Measurements from ENCODE around the gene SSPN. TPM values are rescaled to one million over a fixed set of nuclear protein-coding genes. Genes with fewer than 3 reads are reported as not detected.

Gene SSPN
- total and polyA plus RNA-seq, 2 experiments from 2014 or later: 1.1 to 2.3 TPM

DNA sequence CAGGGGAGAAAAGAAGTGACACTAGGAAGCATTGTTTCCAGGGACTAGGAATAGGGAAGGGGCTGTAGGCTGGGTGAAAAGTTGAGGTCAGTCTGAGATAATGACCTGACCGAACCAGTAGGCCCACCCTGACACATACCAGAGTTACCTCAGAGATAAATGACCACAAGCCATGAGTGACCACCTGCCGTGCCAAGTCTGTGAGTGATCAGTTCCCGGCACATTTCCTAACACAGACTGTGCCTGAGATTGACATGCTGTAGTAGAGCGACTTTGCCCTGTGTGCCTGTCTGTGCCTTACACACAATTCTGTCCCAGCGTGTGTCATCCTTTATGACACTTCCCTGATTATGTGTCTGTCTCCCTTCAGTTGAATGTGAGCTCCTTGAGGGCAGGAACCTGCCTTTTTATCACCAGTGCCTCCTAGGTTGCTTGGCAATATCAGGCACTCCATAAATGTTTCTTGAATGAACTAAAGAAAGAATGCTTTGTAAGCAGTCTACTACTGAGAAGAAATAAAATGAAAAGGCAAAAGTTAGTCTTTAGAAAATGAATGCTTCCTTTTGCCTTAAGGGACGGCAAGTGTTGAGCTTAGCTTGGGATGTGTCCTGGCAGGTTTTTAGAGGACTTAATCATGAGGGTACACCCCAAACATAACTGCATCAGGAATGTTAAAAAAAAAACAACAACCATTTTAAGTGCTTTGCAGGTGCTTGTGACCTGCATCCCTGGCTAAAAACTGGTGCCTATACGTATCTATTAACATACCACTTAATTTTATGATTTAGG lies 9.6 kb upstream of the SSPN start:
- no peaks in the 10 kb centered on the region for H4K20me1 ChIP-seq (replicated peaks; ENCODE audit: insufficient read depth)
- no peaks in the 10 kb centered on the region for H3K4me1 ChIP-seq (ENCODE audit: insufficient read depth)
- no peak overlapping the region for H3K4me2 ChIP-seq
- Mint-ChIP-seq H3K27me3 (ENCODE audit: insufficient read depth, low read depth, poor library complexity) (no peaks in the 10 kb centered on the region), H3K4me3 (no peak overlapping the region), H3K4me1 (peaks cover 6% of the 10 kb centered on the region; the same call in 2 of the 3 replicates), H3K9me3 (no peaks in the 10 kb centered on the region), H3K27ac (no peak overlapping the region; the same call in 1 of the 2 replicates), H3K36me3 (ENCODE audit: low read depth) (no peaks in the 10 kb centered on the region)
- H2AFZ ChIP-seq: no peak overlapping the region
- H3K27ac ChIP-seq (ENCODE audit: low read depth): no peak overlapping the region
- no peak overlapping the region for H3K4me3 ChIP-seq
- no peaks in the 10 kb centered on the region for H3F3A ChIP-seq (replicated peaks; ENCODE audit: low read depth)
- H3K9me2 ChIP-seq (ENCODE audit: insufficient read depth): no peaks in the 10 kb centered on the region
- H3K27me3 ChIP-seq (ENCODE audit: insufficient read depth): no peaks in the 10 kb centered on the region
- peak; percentile 18 for DNase-seq (ENCODE audit: low spot score)
- no peaks in the 10 kb centered on the region for H3K36me3 ChIP-seq (ENCODE audit: insufficient read depth)
- ATAC-seq: no peak; the same call in 2 of the 3 replicates
- no peaks in the 10 kb centered on the region for H3K79me2 ChIP-seq (replicated peaks; ENCODE audit: insufficient read depth)
- TF ChIP-seq JUNB (IDR thresholded peaks at IDR 0.05; ENCODE audit: unreplicated experiment): no peak
- no peak for TF ChIP-seq NANOG (IDR thresholded peaks at IDR 0.05; ENCODE audit: borderline replicate concordance)
- TF ChIP-seq EZH2 (IDR thresholded peaks at IDR 0.05; ENCODE audit: low read depth, unreplicated experiment): no peak
- TF ChIP-seq, protein P1, sequence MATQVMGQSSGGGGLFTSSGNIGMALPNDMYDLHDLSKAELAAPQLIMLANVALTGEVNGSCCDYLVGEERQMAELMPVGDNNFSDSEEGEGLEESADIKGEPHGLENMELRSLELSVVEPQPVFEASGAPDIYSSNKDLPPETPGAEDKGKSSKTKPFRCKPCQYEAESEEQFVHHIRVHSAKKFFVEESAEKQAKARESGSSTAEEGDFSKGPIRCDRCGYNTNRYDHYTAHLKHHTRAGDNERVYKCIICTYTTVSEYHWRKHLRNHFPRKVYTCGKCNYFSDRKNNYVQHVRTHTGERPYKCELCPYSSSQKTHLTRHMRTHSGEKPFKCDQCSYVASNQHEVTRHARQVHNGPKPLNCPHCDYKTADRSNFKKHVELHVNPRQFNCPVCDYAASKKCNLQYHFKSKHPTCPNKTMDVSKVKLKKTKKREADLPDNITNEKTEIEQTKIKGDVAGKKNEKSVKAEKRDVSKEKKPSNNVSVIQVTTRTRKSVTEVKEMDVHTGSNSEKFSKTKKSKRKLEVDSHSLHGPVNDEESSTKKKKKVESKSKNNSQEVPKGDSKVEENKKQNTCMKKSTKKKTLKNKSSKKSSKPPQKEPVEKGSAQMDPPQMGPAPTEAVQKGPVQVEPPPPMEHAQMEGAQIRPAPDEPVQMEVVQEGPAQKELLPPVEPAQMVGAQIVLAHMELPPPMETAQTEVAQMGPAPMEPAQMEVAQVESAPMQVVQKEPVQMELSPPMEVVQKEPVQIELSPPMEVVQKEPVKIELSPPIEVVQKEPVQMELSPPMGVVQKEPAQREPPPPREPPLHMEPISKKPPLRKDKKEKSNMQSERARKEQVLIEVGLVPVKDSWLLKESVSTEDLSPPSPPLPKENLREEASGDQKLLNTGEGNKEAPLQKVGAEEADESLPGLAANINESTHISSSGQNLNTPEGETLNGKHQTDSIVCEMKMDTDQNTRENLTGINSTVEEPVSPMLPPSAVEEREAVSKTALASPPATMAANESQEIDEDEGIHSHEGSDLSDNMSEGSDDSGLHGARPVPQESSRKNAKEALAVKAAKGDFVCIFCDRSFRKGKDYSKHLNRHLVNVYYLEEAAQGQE (IDR thresholded peaks at IDR 0.05; ENCODE audit: unreplicated experiment): no peak
- TF ChIP-seq, protein P2, sequence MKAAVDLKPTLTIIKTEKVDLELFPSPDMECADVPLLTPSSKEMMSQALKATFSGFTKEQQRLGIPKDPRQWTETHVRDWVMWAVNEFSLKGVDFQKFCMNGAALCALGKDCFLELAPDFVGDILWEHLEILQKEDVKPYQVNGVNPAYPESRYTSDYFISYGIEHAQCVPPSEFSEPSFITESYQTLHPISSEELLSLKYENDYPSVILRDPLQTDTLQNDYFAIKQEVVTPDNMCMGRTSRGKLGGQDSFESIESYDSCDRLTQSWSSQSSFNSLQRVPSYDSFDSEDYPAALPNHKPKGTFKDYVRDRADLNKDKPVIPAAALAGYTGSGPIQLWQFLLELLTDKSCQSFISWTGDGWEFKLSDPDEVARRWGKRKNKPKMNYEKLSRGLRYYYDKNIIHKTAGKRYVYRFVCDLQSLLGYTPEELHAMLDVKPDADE (IDR thresholded peaks at IDR 0.05): no peak
- no peak for TF ChIP-seq EZH2phosphoT487 (IDR thresholded peaks at IDR 0.05; ENCODE audit: unreplicated experiment)
- TF ChIP-seq POLR2AphosphoS5 (IDR thresholded peaks at IDR 0.05; ENCODE audit: low read depth): no peak
- no peak for TF ChIP-seq ZNF114 (CRISPR knock-in tag; IDR thresholded peaks at IDR 0.05)
- TF ChIP-seq, protein P3, sequence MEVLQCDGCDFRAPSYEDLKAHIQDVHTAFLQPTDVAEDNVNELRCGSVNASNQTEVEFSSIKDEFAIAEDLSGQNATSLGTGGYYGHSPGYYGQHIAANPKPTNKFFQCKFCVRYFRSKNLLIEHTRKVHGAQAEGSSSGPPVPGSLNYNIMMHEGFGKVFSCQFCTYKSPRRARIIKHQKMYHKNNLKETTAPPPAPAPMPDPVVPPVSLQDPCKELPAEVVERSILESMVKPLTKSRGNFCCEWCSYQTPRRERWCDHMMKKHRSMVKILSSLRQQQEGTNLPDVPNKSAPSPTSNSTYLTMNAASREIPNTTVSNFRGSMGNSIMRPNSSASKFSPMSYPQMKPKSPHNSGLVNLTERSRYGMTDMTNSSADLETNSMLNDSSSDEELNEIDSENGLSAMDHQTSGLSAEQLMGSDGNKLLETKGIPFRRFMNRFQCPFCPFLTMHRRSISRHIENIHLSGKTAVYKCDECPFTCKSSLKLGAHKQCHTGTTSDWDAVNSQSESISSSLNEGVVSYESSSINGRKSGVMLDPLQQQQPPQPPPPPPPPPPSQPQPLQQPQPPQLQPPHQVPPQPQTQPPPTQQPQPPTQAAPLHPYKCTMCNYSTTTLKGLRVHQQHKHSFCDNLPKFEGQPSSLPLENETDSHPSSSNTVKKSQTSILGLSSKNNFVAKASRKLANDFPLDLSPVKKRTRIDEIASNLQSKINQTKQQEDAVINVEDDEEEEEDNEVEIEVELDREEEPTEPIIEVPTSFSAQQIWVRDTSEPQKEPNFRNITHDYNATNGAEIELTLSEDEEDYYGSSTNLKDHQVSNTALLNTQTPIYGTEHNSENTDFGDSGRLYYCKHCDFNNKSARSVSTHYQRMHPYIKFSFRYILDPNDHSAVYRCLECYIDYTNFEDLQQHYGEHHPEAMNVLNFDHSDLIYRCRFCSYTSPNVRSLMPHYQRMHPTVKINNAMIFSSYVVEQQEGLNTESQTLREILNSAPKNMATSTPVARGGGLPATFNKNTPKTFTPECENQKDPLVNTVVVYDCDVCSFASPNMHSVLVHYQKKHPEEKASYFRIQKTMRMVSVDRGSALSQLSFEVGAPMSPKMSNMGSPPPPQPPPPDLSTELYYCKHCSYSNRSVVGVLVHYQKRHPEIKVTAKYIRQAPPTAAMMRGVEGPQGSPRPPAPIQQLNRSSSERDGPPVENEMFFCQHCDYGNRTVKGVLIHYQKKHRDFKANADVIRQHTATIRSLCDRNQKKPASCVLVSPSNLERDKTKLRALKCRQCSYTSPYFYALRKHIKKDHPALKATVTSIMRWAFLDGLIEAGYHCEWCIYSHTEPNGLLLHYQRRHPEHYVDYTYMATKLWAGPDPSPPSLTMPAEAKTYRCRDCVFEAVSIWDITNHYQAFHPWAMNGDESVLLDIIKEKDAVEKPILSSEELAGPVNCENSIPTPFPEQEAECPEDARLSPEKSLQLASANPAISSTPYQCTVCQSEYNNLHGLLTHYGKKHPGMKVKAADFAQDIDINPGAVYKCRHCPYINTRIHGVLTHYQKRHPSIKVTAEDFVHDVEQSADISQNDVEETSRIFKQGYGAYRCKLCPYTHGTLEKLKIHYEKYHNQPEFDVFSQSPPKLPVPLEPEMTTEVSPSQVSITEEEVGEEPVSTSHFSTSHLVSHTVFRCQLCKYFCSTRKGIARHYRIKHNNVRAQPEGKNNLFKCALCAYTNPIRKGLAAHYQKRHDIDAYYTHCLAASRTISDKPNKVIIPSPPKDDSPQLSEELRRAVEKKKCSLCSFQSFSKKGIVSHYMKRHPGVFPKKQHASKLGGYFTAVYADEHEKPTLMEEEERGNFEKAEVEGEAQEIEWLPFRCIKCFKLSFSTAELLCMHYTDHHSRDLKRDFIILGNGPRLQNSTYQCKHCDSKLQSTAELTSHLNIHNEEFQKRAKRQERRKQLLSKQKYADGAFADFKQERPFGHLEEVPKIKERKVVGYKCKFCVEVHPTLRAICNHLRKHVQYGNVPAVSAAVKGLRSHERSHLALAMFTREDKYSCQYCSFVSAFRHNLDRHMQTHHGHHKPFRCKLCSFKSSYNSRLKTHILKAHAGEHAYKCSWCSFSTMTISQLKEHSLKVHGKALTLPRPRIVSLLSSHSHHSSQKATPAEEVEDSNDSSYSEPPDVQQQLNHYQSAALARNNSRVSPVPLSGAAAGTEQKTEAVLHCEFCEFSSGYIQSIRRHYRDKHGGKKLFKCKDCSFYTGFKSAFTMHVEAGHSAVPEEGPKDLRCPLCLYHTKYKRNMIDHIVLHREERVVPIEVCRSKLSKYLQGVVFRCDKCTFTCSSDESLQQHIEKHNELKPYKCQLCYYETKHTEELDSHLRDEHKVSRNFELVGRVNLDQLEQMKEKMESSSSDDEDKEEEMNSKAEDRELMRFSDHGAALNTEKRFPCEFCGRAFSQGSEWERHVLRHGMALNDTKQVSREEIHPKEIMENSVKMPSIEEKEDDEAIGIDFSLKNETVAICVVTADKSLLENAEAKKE (CRISPR knock-in tag; IDR thresholded peaks at IDR 0.05): no peak
- no peak for TF ChIP-seq CREB1 (CRISPR knock-in tag; IDR thresholded peaks at IDR 0.05; ENCODE audit: low read depth)
- TF ChIP-seq, protein P4, sequence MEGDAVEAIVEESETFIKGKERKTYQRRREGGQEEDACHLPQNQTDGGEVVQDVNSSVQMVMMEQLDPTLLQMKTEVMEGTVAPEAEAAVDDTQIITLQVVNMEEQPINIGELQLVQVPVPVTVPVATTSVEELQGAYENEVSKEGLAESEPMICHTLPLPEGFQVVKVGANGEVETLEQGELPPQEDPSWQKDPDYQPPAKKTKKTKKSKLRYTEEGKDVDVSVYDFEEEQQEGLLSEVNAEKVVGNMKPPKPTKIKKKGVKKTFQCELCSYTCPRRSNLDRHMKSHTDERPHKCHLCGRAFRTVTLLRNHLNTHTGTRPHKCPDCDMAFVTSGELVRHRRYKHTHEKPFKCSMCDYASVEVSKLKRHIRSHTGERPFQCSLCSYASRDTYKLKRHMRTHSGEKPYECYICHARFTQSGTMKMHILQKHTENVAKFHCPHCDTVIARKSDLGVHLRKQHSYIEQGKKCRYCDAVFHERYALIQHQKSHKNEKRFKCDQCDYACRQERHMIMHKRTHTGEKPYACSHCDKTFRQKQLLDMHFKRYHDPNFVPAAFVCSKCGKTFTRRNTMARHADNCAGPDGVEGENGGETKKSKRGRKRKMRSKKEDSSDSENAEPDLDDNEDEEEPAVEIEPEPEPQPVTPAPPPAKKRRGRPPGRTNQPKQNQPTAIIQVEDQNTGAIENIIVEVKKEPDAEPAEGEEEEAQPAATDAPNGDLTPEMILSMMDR (conservative IDR thresholded peaks at IDR 0.05; ENCODE audit: low read depth in 2 of 2): no peak
- no peak for TF ChIP-seq STAT1 (IDR thresholded peaks at IDR 0.05; ENCODE audit: unreplicated experiment)
- no peak for TF ChIP-seq ZNF331 (CRISPR knock-in tag; IDR thresholded peaks at IDR 0.05; ENCODE audit: low read depth)
